GM12801 (cell line): ENCODE data around the gene KRT79.

Experiments
- TF ChIP-seq, protein P1 (sequence below): IDR thresholded peaks from one replicate; pipeline ENCODE4 v1.5.1; 2011; ENCODE audit warnings: control low read depth; ENCODE audit not compliant: insufficient read length; ENCODE audit errors: extremely low read depth

KRT79 gene

DNA sequence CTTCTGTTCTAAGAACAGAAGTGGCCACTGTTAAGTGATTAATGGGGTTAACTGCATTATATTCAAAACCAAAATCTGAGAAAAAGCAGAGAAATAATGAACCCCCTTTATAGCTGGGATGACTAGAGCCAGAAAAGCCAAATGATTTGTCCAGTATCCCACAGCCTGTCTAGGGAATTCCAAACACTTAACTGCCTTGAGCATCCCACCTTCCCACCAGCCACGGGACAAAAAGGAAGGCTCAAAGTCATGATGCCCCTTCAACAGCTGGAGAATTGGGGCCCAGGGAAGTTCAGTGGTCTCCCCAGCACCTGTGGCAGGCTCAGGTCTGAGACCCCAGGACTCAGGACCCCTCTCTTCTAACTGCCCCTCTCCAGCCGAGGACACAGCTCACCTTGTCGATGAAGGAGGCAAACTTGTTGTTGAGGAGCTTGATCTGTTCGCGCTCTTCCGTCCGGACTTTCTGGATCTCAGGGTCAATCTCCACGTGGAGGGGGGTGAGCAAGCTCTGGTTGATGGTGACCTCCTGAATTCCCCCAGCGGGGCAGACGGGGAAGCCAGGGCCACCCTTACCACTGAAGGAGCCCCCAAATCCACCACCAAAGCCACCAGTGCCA is 20.8 kb downstream of the KRT79 start:
- TF ChIP-seq, protein P1, sequence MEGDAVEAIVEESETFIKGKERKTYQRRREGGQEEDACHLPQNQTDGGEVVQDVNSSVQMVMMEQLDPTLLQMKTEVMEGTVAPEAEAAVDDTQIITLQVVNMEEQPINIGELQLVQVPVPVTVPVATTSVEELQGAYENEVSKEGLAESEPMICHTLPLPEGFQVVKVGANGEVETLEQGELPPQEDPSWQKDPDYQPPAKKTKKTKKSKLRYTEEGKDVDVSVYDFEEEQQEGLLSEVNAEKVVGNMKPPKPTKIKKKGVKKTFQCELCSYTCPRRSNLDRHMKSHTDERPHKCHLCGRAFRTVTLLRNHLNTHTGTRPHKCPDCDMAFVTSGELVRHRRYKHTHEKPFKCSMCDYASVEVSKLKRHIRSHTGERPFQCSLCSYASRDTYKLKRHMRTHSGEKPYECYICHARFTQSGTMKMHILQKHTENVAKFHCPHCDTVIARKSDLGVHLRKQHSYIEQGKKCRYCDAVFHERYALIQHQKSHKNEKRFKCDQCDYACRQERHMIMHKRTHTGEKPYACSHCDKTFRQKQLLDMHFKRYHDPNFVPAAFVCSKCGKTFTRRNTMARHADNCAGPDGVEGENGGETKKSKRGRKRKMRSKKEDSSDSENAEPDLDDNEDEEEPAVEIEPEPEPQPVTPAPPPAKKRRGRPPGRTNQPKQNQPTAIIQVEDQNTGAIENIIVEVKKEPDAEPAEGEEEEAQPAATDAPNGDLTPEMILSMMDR = no peak

DNA sequence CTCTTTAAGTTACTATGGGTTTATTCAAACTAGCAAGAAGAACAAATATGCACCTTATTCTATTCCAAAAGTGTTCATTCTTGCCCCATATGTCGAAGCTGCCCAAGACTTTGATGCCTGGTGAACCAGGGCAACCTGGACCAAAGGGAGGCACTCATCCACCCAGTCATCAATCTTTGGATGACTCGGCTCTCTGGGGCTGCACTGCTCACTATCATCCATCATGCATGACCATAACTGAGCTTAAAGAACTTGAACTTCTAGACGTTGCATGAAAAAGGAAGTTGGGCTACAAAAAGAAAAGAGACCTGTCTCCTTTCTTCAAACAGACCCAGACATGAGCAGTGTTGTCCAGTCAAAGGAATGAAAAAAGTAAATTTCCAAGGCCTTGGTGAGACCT is 21.4 kb downstream of the KRT79 start:
- TF ChIP-seq, protein P1 = no peak

DNA sequence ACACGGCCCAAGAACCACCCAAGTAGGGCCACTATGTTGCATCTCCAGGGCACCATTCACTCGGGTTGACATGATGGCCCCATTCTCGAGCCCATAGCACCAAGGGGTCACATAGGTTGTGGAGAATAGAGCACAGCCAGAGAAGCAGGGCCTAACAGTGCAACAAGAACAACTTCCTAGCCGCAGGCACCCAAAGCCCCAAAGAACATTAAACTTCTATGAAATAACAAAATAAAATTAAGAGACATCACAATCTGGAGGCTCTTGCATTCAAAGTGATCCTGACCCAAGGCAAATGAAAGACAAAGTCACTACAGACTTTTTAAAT is 22.1 kb downstream of the KRT79 start:
- TF ChIP-seq, protein P1 = no peak

DNA sequence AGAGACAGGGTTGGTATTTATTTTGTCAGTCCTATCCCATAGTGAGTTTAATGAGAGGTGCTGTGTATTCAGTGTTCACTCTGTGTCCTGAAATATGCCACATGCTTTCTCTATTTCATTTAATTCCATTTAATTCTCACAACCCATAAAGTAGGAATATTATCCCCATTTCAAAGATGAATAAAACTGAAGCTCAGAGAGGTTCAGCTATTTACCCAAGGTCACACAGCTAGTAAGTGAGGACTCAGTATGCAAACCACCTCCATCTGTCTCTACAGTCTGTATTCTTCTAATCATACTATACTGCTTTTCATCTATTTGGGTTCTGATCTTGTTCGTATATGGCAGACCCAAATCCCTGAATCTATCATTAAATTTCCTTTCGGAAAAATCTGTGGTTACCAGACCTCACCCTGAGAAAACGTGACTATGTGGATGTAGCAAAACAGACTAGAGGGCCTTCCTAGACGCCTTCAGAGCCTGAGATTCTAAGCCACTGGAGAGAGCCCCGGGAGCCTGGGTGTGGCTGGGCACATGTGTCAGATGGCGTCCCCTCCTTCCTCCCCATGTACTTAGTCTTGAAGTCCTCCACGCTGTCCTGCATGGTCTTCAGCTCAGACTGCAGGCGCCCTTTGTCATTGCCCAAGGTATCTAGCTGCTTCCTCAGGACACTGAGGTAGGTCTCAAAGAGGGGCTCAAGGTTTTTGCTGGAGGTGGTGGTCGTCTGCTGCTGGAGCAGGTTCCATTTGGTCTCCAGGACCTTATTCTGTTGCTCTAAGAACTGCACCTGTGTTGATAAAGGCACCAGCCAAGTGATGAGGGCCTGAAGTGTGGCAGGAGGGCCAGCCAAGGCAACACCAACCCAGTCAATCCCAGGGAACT is 22.7 kb downstream of the KRT79 start:
- TF ChIP-seq, protein P1 = no peak

DNA sequence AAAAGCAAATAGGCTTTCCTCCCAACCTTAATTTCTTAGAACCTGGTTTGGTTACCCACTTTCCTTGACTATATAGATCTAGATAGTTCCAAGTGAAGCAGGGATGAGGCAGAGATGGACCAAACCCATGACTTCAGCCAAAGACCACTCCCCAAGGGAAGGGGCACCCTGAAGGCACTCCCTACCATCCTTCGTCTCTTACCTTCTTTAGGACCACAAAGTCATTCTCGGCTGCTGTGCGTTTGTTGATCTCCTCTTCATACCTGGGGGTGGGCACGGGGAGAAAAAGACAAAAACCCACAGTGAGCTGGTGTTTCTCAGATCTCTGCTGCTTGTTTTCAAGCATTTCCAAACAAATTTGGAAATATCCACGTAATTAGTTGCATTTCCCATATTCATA is 23.6 kb downstream of the KRT79 start:
- TF ChIP-seq, protein P1 = no peak

DNA sequence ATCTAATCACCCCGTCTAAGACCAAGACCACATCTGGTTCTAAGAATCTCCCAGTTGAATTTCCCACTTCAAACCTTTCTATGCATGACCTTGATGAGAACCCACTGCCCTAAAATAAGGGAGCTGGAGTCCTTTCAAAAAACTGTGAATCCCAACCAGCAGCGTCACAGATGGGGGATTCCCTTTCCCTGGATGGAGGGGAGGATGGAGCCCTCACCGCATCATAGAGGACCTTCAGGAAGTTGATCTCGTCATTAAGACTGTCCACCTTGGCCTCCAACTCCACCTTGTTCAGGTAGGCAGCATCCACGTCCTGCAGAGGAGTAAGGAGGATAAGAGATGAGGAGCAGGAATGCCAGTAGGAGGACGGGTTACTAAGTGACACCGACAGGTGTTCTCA is 24.9 kb downstream of the KRT79 start:
- TF ChIP-seq, protein P1 = no peak

DNA sequence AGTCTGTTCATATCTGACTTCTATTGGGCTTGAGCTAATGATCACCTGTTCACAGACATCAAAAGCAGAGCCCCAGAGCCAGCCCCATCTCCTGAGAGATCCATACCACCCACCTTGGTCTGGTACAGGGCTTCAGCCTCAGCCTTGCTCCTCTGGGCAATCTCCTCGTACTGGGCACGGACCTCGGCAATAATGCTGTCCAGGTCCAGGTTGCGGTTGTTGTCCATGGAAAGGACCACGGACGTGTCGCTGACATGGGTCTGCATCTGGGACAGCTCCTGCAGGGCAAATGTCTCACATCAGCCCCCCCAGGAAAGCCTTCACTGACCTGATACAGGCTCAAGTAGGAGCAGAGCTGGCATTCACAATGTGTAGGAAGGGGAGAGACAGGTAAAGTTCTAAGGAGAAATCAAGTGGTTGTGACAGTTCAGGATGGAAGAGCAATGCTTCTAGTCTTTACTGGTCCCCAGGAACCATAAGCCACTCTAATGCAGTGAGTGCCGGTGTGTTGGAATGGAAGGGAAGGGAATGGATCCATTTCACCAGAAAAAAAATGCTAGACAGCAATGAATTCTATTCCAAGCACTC is 25.4 kb downstream of the KRT79 start:
- TF ChIP-seq, protein P1 = no peak
